ENCODE results near the gene NID2.

NID2 gene

GRCh38 chr14:52106840-52107239 is 38.0 kb upstream of the NID2 start:
- DNase-seq (ENCODE audit: insufficient read length, low spot score) = no peak
- no peak for FAIRE-seq
- TF ChIP-seq PAX5 (IDR thresholded peaks at IDR 0.05; ENCODE audit: insufficient read depth, low read length, severe bottlenecking) (no peak), SPI1 (IDR thresholded peaks at IDR 0.05; ENCODE audit: low read depth, low read length) (no peak), POU2F2 (IDR thresholded peaks at IDR 0.05; ENCODE audit: low read depth, low read length) (no peak), POLR2A (IDR thresholded peaks at IDR 0.05; ENCODE audit: low read depth, low read length) (no peak), TAF1 (IDR thresholded peaks at IDR 0.05; ENCODE audit: low read depth, low read length) (no peak), POLR2AphosphoS5 (IDR thresholded peaks at IDR 0.05; ENCODE audit: low read depth, low read length) (no peak)

- no peak for DNase-seq (ENCODE audit: insufficient read length, low spot score)
- FAIRE-seq = no peak
- no peak for TF ChIP-seq POLR2A (IDR thresholded peaks at IDR 0.05; ENCODE audit: low read depth, low read length)
- TF ChIP-seq PAX5 (IDR thresholded peaks at IDR 0.05; ENCODE audit: insufficient read depth, low read length, severe bottlenecking) = no peak
- no peak for TF ChIP-seq TAF1 (IDR thresholded peaks at IDR 0.05; ENCODE audit: low read depth, low read length)
- TF ChIP-seq POLR2AphosphoS5 (IDR thresholded peaks at IDR 0.05; ENCODE audit: low read depth, low read length) = no peak
- no peak for TF ChIP-seq SPI1 (IDR thresholded peaks at IDR 0.05; ENCODE audit: low read depth, low read length)
- no peak for TF ChIP-seq POU2F2 (IDR thresholded peaks at IDR 0.05; ENCODE audit: low read depth, low read length)
Observed at GRCh38 chr14:52103416-52103815, 34.6 kb upstream of the NID2 start.

- DNase-seq (ENCODE audit: insufficient read length, low spot score) (no peak), FAIRE-seq (no peak)
- no peak for TF ChIP-seq SPI1 (IDR thresholded peaks at IDR 0.05; ENCODE audit: low read depth, low read length)
- no peak for TF ChIP-seq TAF1 (IDR thresholded peaks at IDR 0.05; ENCODE audit: low read depth, low read length)
- TF ChIP-seq POU2F2 (IDR thresholded peaks at IDR 0.05; ENCODE audit: low read depth, low read length) = no peak
- no peak for TF ChIP-seq PAX5 (IDR thresholded peaks at IDR 0.05; ENCODE audit: insufficient read depth, low read length, severe bottlenecking)
- no peak for TF ChIP-seq POLR2AphosphoS5 (IDR thresholded peaks at IDR 0.05; ENCODE audit: low read depth, low read length)
- no peak for TF ChIP-seq POLR2A (IDR thresholded peaks at IDR 0.05; ENCODE audit: low read depth, low read length)
Observed at GRCh38 chr14:52095794-52096193, 26.9 kb upstream of the NID2 start.

GRCh38 chr14:52095336-52095735 is 26.5 kb upstream of the NID2 start:
- FAIRE-seq (no peak), DNase-seq (ENCODE audit: insufficient read length, low spot score) (no peak)
- TF ChIP-seq PAX5 (IDR thresholded peaks at IDR 0.05; ENCODE audit: insufficient read depth, low read length, severe bottlenecking) = no peak
- TF ChIP-seq POLR2A (IDR thresholded peaks at IDR 0.05; ENCODE audit: low read depth, low read length) = no peak
- TF ChIP-seq TAF1 (IDR thresholded peaks at IDR 0.05; ENCODE audit: low read depth, low read length) = no peak
- TF ChIP-seq POU2F2 (IDR thresholded peaks at IDR 0.05; ENCODE audit: low read depth, low read length) = no peak
- TF ChIP-seq POLR2AphosphoS5 (IDR thresholded peaks at IDR 0.05; ENCODE audit: low read depth, low read length) = no peak
- TF ChIP-seq SPI1 (IDR thresholded peaks at IDR 0.05; ENCODE audit: low read depth, low read length) = no peak

GRCh38 chr14:52094546-52095271 is 25.9 kb upstream of the NID2 start:
- FAIRE-seq (no peak), DNase-seq (ENCODE audit: insufficient read length, low spot score) (no peak)
- TF ChIP-seq POLR2AphosphoS5 (IDR thresholded peaks at IDR 0.05; ENCODE audit: low read depth, low read length) = no peak
- no peak for TF ChIP-seq SPI1 (IDR thresholded peaks at IDR 0.05; ENCODE audit: low read depth, low read length)
- TF ChIP-seq TAF1 (IDR thresholded peaks at IDR 0.05; ENCODE audit: low read depth, low read length) = no peak
- TF ChIP-seq PAX5 (IDR thresholded peaks at IDR 0.05; ENCODE audit: insufficient read depth, low read length, severe bottlenecking) = no peak
- TF ChIP-seq POU2F2 (IDR thresholded peaks at IDR 0.05; ENCODE audit: low read depth, low read length) = no peak
- no peak for TF ChIP-seq POLR2A (IDR thresholded peaks at IDR 0.05; ENCODE audit: low read depth, low read length)

- DNase-seq (ENCODE audit: insufficient read length, low spot score) (no peak), FAIRE-seq (no peak)
- TF ChIP-seq POLR2AphosphoS5 (IDR thresholded peaks at IDR 0.05; ENCODE audit: low read depth, low read length) (no peak), PAX5 (IDR thresholded peaks at IDR 0.05; ENCODE audit: insufficient read depth, low read length, severe bottlenecking) (no peak), POLR2A (IDR thresholded peaks at IDR 0.05; ENCODE audit: low read depth, low read length) (no peak), TAF1 (IDR thresholded peaks at IDR 0.05; ENCODE audit: low read depth, low read length) (no peak), POU2F2 (IDR thresholded peaks at IDR 0.05; ENCODE audit: low read depth, low read length) (no peak), SPI1 (IDR thresholded peaks at IDR 0.05; ENCODE audit: low read depth, low read length) (no peak)
Observed at GRCh38 chr14:52091928-52092327, 23.1 kb upstream of the NID2 start.

- TF ChIP-seq POU2F2 (IDR thresholded peaks at IDR 0.05; ENCODE audit: low read depth, low read length) (no peak), TAF1 (IDR thresholded peaks at IDR 0.05; ENCODE audit: low read depth, low read length) (no peak), PAX5 (IDR thresholded peaks at IDR 0.05; ENCODE audit: insufficient read depth, low read length, severe bottlenecking) (no peak), POLR2A (IDR thresholded peaks at IDR 0.05; ENCODE audit: low read depth, low read length) (no peak), SPI1 (IDR thresholded peaks at IDR 0.05; ENCODE audit: low read depth, low read length) (no peak), POLR2AphosphoS5 (IDR thresholded peaks at IDR 0.05; ENCODE audit: low read depth, low read length) (no peak)
- no peak for DNase-seq (ENCODE audit: insufficient read length, low spot score)
- FAIRE-seq = no peak
Observed at GRCh38 chr14:52090936-52091335, 22.1 kb upstream of the NID2 start.

- FAIRE-seq (no peak), DNase-seq (ENCODE audit: insufficient read length, low spot score) (no peak)
- TF ChIP-seq SPI1 (IDR thresholded peaks at IDR 0.05; ENCODE audit: low read depth, low read length) (no peak), POU2F2 (IDR thresholded peaks at IDR 0.05; ENCODE audit: low read depth, low read length) (no peak), POLR2AphosphoS5 (IDR thresholded peaks at IDR 0.05; ENCODE audit: low read depth, low read length) (no peak), PAX5 (IDR thresholded peaks at IDR 0.05; ENCODE audit: insufficient read depth, low read length, severe bottlenecking) (no peak)
Observed at GRCh38 chr14:52089218-52089617, 20.4 kb upstream of the NID2 start.

GRCh38 chr14:52086711-52087110 is 17.9 kb upstream of the NID2 start:
- FAIRE-seq = no peak
- no peak for DNase-seq (ENCODE audit: insufficient read length, low spot score)
- TF ChIP-seq PAX5 (IDR thresholded peaks at IDR 0.05; ENCODE audit: insufficient read depth, low read length, severe bottlenecking) (no peak), POU2F2 (IDR thresholded peaks at IDR 0.05; ENCODE audit: low read depth, low read length) (no peak), TAF1 (IDR thresholded peaks at IDR 0.05; ENCODE audit: low read depth, low read length) (no peak), POLR2AphosphoS5 (IDR thresholded peaks at IDR 0.05; ENCODE audit: low read depth, low read length) (no peak), POLR2A (IDR thresholded peaks at IDR 0.05; ENCODE audit: low read depth, low read length) (no peak)

- FAIRE-seq (no peak), DNase-seq (ENCODE audit: insufficient read length, low spot score) (no peak)
- TF ChIP-seq POU2F2 (IDR thresholded peaks at IDR 0.05; ENCODE audit: low read depth, low read length) = no peak
- TF ChIP-seq PAX5 (IDR thresholded peaks at IDR 0.05; ENCODE audit: insufficient read depth, low read length, severe bottlenecking) = no peak
- no peak for TF ChIP-seq SPI1 (IDR thresholded peaks at IDR 0.05; ENCODE audit: low read depth, low read length)
- TF ChIP-seq TAF1 (IDR thresholded peaks at IDR 0.05; ENCODE audit: low read depth, low read length) = no peak
- no peak for TF ChIP-seq POLR2AphosphoS5 (IDR thresholded peaks at IDR 0.05; ENCODE audit: low read depth, low read length)
Observed at GRCh38 chr14:52082903-52083302, 14.0 kb upstream of the NID2 start.

Measured in GM12891 (cell line).